ENCODE results near the gene TMEM88. TPM values are rescaled to one million over a fixed set of nuclear protein-coding genes. Genes with fewer than 3 reads are reported as not detected.

TMEM88 gene
- total RNA-seq, 1 donor from 2014 or later, result 15.4 TPM

DNA sequence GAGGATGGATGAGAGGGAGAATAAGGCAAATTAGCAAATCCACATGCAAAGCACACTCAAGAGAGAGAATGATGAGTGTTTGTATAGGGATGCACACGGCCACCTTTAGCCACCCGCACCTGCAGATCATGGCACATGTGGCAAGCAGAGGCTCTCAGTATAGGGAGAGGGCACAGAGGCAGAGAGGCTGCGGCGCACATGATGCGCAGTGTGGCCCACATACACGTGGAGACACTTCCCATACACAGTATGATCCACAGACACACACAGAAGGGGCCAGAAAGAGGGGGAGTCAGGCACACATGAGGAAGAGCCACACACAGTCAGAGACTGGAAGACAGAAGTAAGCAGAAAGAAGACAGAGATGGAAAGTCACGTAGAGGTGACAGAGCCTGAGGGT, 27.2 kb downstream of the TMEM88 start:
- H3K27me3 Mint-ChIP-seq (ENCODE audit: low read depth), result no peaks in the 10 kb centered on the region
- no peaks in the 10 kb centered on the region for H3K36me3 Mint-ChIP-seq
- DNase-seq (ENCODE audit: low spot score in 2 of 2, unreplicated experiment in 2 of 2), result no peak
- no peaks in the 10 kb centered on the region for H3K9me3 Mint-ChIP-seq
- H3K4me1 Mint-ChIP-seq, result peaks cover 6% of the 10 kb centered on the region
- no peak overlapping the region for H3K4me3 Mint-ChIP-seq
- TF ChIP-seq CTCF (IDR thresholded peaks at IDR 0.05; ENCODE audit: unreplicated experiment), result no peak
- no peak overlapping the region for H3K27ac Mint-ChIP-seq

DNA sequence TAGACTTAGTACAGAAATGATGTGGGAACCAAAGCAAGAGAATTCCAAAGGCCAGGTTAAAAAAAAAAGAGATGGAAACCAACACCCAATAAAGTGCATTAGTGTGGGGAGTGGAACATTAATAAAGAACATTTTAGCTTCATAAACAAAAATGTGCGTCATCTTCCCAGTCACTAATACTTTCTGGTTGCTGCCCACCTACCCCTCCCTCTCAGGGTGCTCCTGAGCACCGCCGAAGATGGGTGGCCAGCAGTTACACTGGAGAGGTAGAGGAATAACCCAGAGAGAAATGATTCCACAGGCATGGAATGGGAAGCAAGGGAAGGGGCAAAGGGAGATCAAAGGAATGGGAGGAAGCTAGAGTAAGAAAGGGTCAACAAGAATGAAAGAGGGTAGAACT, 27.8 kb downstream of the TMEM88 start:
- no peaks in the 10 kb centered on the region for H3K36me3 Mint-ChIP-seq
- H3K9me3 Mint-ChIP-seq, result no peaks in the 10 kb centered on the region
- H3K4me1 Mint-ChIP-seq, result peaks cover 6% of the 10 kb centered on the region

DNA sequence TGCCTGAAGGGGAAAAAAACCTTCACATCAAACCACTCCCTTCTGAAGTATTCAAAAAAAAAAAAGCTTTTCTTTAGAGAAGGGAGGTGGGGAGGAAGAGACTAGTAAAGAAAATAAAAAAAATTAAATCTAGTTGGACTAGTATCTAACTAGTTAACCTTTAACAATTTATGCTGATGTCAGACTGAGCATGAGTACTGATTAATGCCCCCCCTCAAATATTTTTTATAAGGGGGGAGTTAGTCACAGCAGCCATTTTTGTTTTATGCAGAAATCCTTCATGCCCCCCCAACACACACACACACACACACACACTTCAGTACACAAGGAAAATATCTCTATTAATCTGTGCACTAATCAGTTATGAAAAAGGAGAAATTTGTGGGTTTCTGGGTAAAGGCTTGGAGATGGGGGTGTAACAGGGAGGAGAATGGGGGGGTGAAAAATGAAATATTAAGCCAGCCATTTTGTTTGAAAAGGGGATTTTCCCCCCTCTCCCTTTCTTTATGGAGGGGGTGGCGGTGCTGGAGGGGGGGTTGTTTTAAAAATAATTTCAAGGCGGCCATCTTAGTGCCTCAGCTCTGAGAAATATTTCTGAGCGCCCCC, 29.0 kb downstream of the TMEM88 start:
- Mint-ChIP-seq H3K4me3 (no peak overlapping the region), H3K27ac (no peak overlapping the region), H3K4me1 (peaks cover 6% of the 10 kb centered on the region), H3K9me3 (no peaks in the 10 kb centered on the region), H3K36me3 (no peaks in the 10 kb centered on the region), H3K27me3 (ENCODE audit: low read depth) (no peaks in the 10 kb centered on the region)
- no peak for TF ChIP-seq CTCF (IDR thresholded peaks at IDR 0.05; ENCODE audit: unreplicated experiment)
- DNase-seq (ENCODE audit: low spot score in 2 of 2, unreplicated experiment in 2 of 2), result no peak

More for the DNA sequence above, 27.8 kb downstream of the TMEM88 start:
- no peak for TF ChIP-seq CTCF (IDR thresholded peaks at IDR 0.05; ENCODE audit: unreplicated experiment)
- Mint-ChIP-seq H3K4me3 (no peak overlapping the region), H3K27ac (no peak overlapping the region), H3K27me3 (ENCODE audit: low read depth) (no peaks in the 10 kb centered on the region)
- DNase-seq (ENCODE audit: low spot score in 2 of 2, unreplicated experiment in 2 of 2), result no peak

- peak overlapping the region; percentile 74 for H3K27ac Mint-ChIP-seq
- H3K27me3 Mint-ChIP-seq (ENCODE audit: low read depth), result no peaks in the 10 kb centered on the region
- DNase-seq (ENCODE audit: low spot score in 2 of 2, unreplicated experiment in 2 of 2), result no peak
- TF ChIP-seq CTCF (IDR thresholded peaks at IDR 0.05; ENCODE audit: unreplicated experiment), result no peak
- no peaks in the 10 kb centered on the region for H3K9me3 Mint-ChIP-seq
- H3K4me3 Mint-ChIP-seq, result peak overlapping the region; percentile 65
- H3K4me1 Mint-ChIP-seq, result peaks cover 6% of the 10 kb centered on the region
- no peaks in the 10 kb centered on the region for H3K36me3 Mint-ChIP-seq
Observed at GRCh38 chr17:7884581-7885366, 29.9 kb downstream of the TMEM88 start.

DNA sequence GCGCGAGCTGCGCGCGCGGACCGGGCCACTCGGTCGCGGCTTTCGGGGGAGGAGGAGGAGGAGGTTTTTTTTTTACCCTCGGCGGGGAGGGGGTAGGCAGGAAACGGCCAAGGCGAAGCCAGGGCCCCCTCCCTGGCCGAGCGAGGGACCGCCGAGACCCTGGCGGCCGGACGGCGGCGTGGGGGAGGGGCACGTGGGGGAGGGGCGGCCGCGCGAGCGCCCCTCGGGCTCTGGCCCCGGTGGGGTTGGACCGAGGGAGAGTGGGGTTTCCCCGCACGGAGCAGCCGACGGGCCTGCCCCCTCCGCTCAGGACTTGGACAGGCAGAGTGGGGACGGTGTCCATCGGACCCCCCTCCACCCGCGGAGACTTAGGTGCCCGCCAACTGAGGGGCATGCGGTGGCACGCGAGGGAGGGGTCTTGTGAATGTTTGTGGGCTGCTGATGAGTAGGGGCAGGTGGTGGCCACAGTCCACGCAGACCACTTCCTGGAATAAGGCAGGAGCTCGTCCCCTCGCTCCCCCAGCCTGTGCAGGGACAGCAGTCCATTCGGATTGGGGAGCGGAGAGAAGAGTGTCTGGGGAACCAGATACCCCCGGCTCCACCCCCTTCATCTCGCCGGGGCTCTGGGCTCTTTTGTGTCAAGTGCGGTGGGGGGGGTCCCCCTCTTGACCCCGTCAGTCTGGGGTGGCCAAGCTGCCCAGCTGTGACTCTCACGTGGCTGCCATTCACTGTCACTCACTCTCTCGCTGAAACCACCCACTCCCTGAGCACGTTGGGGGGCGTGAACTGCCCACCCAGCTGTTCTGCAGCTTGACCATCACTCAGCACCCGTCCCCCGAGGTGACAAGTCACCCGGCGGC, 30.7 kb downstream of the TMEM88 start:
- no peak overlapping the region for H3K27ac Mint-ChIP-seq
- peaks cover 6% of the 10 kb centered on the region for H3K4me1 Mint-ChIP-seq
- H3K9me3 Mint-ChIP-seq, result no peaks in the 10 kb centered on the region
- DNase-seq (ENCODE audit: low spot score in 2 of 2, unreplicated experiment in 2 of 2), result peak in 1 of 2 experiments; percentile 55
- no peaks in the 10 kb centered on the region for H3K27me3 Mint-ChIP-seq (ENCODE audit: low read depth)
- peak overlapping the region; percentile 58 for H3K4me3 Mint-ChIP-seq
- peaks cover 4% of the 10 kb centered on the region for H3K36me3 Mint-ChIP-seq
- TF ChIP-seq CTCF (IDR thresholded peaks at IDR 0.05; ENCODE audit: unreplicated experiment), result no peak
